Measurements from ENCODE around the gene CCDC57. TPM values are rescaled to one million over a fixed set of nuclear protein-coding genes. Genes with fewer than 3 reads are reported as not detected.
A peak's percentile ranks its signal among the peaks of the same experiment; 100 is the strongest.

Gene CCDC57
- total RNA-seq, 4 donors from 2014 or later, result 7.9 to 22.1 (median 9.8) TPM

GRCh38 chr17:82216301-82217119 is 3.9 kb upstream of the CCDC57 start:
- H3K4me1 ChIP-seq, result peaks cover 37 to 60% (median 40%) of the 10 kb centered on the region in 3 donors

GRCh38 chr17:82215972-82216300 is 3.3 kb upstream of the CCDC57 start:
- Histone ChIP-seq H3K27me3 (peaks cover 0 to 5% (median 0%) of the 10 kb centered on the region in 4 donors), H3K9me3 (no peaks in the 10 kb centered on the region), H3K36me3 (no peaks in the 10 kb centered on the region), H3K4me1 (peaks cover 38 to 65% (median 40%) of the 10 kb centered on the region in 3 donors), H3K27ac (peak overlapping the region; percentile 69 to 90 (median 80)), H3K4me3 (no peak overlapping the region)
- no peak for TF ChIP-seq CTCF (IDR thresholded peaks at IDR 0.05)
- no peak for TF ChIP-seq POLR2A (IDR thresholded peaks at IDR 0.05)
- 66 to 78% methylated on average over 10 of the region's 12 CpGs for WGBS, 2 donors
- no peak for DNase-seq
- intact Hi-C loops (cut with DNase I), result no loop called here

More at GRCh38 chr17:82216301-82217119, 3.9 kb upstream of the CCDC57 start:
- Histone ChIP-seq H3K27me3 (peaks cover 0 to 5% (median 0%) of the 10 kb centered on the region in 4 donors), H3K27ac (peak overlapping the region; percentile 69 to 90 (median 80)), H3K4me3 (no peak overlapping the region), H3K36me3 (no peaks in the 10 kb centered on the region), H3K9me3 (no peaks in the 10 kb centered on the region)
- DNase-seq, result no peak
- TF ChIP-seq POLR2A (IDR thresholded peaks at IDR 0.05) (peak in 1 of 4 donors; percentile 41), CTCF (IDR thresholded peaks at IDR 0.05) (no peak)
- intact Hi-C loops (cut with DNase I), result no loop called here
- WGBS, 2 donors, result 0 to 19% methylated on average over 3 of the region's 17 CpGs

- H3K36me3 ChIP-seq, result no peaks in the 10 kb centered on the region
- H3K4me3 ChIP-seq, result no peak overlapping the region
- TF ChIP-seq CTCF (IDR thresholded peaks at IDR 0.05) (no peak), POLR2A (IDR thresholded peaks at IDR 0.05) (no peak)
- intact Hi-C loops (cut with DNase I), result no loop called here
- no peaks in the 10 kb centered on the region for H3K9me3 ChIP-seq
- WGBS, 2 donors, result 58% methylated on average over 9 to 11 of the region's 25 CpGs
- H3K27ac ChIP-seq, result peak overlapping the region; percentile 69 to 90 (median 80)
- peaks cover 38 to 65% (median 40%) of the 10 kb centered on the region in 3 donors for H3K4me1 ChIP-seq
- peaks cover 0 to 5% (median 0%) of the 10 kb centered on the region in 4 donors for H3K27me3 ChIP-seq
- DNase-seq, result no peak
Measured at GRCh38 chr17:82215095-82215971, 2.7 kb upstream of the CCDC57 start.

- Histone ChIP-seq H3K4me1 (peaks cover 38 to 65% (median 40%) of the 10 kb centered on the region in 3 donors), H3K4me3 (no peak overlapping the region), H3K36me3 (no peaks in the 10 kb centered on the region), H3K27me3 (peaks cover 0 to 5% (median 0%) of the 10 kb centered on the region in 4 donors), H3K27ac (no peak overlapping the region), H3K9me3 (no peaks in the 10 kb centered on the region)
- no peak for DNase-seq
- intact Hi-C loops (cut with DNase I), result no loop called here
- no peak for TF ChIP-seq POLR2A (IDR thresholded peaks at IDR 0.05)
- no peak for TF ChIP-seq CTCF (IDR thresholded peaks at IDR 0.05)
- WGBS, 2 donors, result 87 to 100% methylated on average over 1 to 7 of the region's 11 CpGs
Measured at GRCh38 chr17:82214012-82214628, 1.5 kb upstream of the CCDC57 start.

Data from esophagus squamous epithelium (tissue), 5 donors.